ENCODE measurements around the gene CYP19A1. TPM values are rescaled to one million over a fixed set of nuclear protein-coding genes. Genes with fewer than 3 reads are reported as not detected.

Gene CYP19A1
- total RNA-seq, 1 donor from 2014 or later: not detected

- DNase-seq (ENCODE audit: low spot score in 2 of 2, unreplicated experiment in 2 of 2): no peak
- no peak overlapping the region for H3K27ac Mint-ChIP-seq
- no peaks in the 10 kb centered on the region for H3K36me3 Mint-ChIP-seq
- peaks cover 3% of the 10 kb centered on the region for H3K27me3 Mint-ChIP-seq (ENCODE audit: low read depth)
- H3K4me1 Mint-ChIP-seq: no peaks in the 10 kb centered on the region
- no peak overlapping the region for H3K4me3 Mint-ChIP-seq
- TF ChIP-seq, protein P1, sequence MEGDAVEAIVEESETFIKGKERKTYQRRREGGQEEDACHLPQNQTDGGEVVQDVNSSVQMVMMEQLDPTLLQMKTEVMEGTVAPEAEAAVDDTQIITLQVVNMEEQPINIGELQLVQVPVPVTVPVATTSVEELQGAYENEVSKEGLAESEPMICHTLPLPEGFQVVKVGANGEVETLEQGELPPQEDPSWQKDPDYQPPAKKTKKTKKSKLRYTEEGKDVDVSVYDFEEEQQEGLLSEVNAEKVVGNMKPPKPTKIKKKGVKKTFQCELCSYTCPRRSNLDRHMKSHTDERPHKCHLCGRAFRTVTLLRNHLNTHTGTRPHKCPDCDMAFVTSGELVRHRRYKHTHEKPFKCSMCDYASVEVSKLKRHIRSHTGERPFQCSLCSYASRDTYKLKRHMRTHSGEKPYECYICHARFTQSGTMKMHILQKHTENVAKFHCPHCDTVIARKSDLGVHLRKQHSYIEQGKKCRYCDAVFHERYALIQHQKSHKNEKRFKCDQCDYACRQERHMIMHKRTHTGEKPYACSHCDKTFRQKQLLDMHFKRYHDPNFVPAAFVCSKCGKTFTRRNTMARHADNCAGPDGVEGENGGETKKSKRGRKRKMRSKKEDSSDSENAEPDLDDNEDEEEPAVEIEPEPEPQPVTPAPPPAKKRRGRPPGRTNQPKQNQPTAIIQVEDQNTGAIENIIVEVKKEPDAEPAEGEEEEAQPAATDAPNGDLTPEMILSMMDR (IDR thresholded peaks at IDR 0.05; ENCODE audit: unreplicated experiment): no peak
- no peaks in the 10 kb centered on the region for H3K9me3 Mint-ChIP-seq
These were observed 86.8 kb downstream of the CYP19A1 start for GRCh38 chr15:51251556-51251955.

- DNase-seq (ENCODE audit: low spot score in 2 of 2, unreplicated experiment in 2 of 2): no peak
- peaks cover 3% of the 10 kb centered on the region for H3K27me3 Mint-ChIP-seq (ENCODE audit: low read depth)
- H3K27ac Mint-ChIP-seq: no peak overlapping the region
- no peaks in the 10 kb centered on the region for H3K9me3 Mint-ChIP-seq
- no peaks in the 10 kb centered on the region for H3K4me1 Mint-ChIP-seq
- TF ChIP-seq, protein P1 (IDR thresholded peaks at IDR 0.05; ENCODE audit: unreplicated experiment): no peak
- H3K36me3 Mint-ChIP-seq: no peaks in the 10 kb centered on the region
- no peak overlapping the region for H3K4me3 Mint-ChIP-seq
These were observed 88.0 kb downstream of the CYP19A1 start for GRCh38 chr15:51250217-51251011.

DNA sequence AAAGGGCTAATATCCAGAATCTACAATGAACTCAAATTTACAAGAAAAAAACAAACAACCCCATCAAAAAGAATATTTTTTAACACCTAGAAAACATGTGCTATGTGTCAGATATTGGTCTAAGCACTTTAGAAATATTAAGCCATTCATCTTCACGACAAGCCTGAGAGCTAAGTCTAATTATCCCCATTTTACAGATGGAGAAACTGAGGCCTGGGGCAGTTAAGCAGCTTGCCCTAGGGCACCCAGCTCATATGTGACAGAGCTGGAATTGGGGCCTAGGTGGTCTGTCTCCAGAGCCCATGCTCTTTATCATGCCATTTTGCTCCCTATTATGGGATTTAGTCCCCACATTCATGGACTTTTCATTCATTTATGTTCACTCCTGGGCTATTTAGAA is 92.8 kb downstream of the CYP19A1 start:
- Mint-ChIP-seq H3K27ac (no peak overlapping the region), H3K9me3 (no peaks in the 10 kb centered on the region), H3K4me1 (peaks cover 3% of the 10 kb centered on the region), H3K27me3 (ENCODE audit: low read depth) (peaks cover 5% of the 10 kb centered on the region), H3K4me3 (no peak overlapping the region), H3K36me3 (no peaks in the 10 kb centered on the region)
- no peak for DNase-seq (ENCODE audit: low spot score in 2 of 2, unreplicated experiment in 2 of 2)
- TF ChIP-seq, protein P1 (IDR thresholded peaks at IDR 0.05; ENCODE audit: unreplicated experiment): no peak

GRCh38 chr15:51244423-51244869 is 94.0 kb downstream of the CYP19A1 start:
- Mint-ChIP-seq H3K4me1 (peaks cover 10% of the 10 kb centered on the region), H3K27ac (no peak overlapping the region), H3K9me3 (no peaks in the 10 kb centered on the region), H3K36me3 (no peaks in the 10 kb centered on the region), H3K27me3 (ENCODE audit: low read depth) (peaks cover 6% of the 10 kb centered on the region), H3K4me3 (no peak overlapping the region)
- no peak for DNase-seq (ENCODE audit: low spot score in 2 of 2, unreplicated experiment in 2 of 2)
- TF ChIP-seq, protein P1 (IDR thresholded peaks at IDR 0.05; ENCODE audit: unreplicated experiment): no peak

DNA sequence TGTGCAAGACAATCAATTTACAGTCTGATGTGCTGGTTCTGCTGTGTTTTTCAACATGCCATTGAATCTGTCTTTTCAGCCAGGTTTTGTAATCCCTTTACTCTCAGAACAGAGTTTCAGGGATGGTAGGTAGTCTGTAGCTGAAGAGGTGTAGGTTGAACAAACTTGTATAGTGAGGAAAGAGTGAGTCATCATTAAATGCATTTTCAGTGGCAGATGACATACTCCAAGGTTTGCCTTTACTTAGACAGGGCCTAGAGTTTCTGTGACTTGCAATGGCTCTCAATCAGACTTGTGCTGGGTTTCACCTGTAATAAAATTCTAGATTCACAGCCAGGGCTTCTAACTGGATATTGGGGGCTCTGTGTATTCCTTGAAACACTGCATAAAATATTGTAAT is 94.6 kb downstream of the CYP19A1 start:
- Mint-ChIP-seq H3K4me1 (peaks cover 12% of the 10 kb centered on the region), H3K27me3 (ENCODE audit: low read depth) (peaks cover 5% of the 10 kb centered on the region), H3K36me3 (no peaks in the 10 kb centered on the region), H3K9me3 (no peaks in the 10 kb centered on the region), H3K4me3 (no peak overlapping the region), H3K27ac (no peak overlapping the region)
- TF ChIP-seq, protein P1 (IDR thresholded peaks at IDR 0.05; ENCODE audit: unreplicated experiment): no peak
- DNase-seq (ENCODE audit: low spot score in 2 of 2, unreplicated experiment in 2 of 2): no peak

Data from mesothelial cell of epicardium (in vitro differentiated cells).